Measurements from ENCODE around the gene OR6Q1.
A peak's percentile ranks its signal among the peaks of the same experiment; 100 is the strongest.
"Not testable (repeated sequence)": the region's sequence is repeated elsewhere in the genome, so short reads cannot be mapped to it uniquely, and the experiment has no call there.

Gene OR6Q1

GRCh38 chr11:58030653-58031052 lies at the start of gene OR6Q1:
Gene OR6Q1 (plus strand): TSS chr11:58030953. CDS start chr11:58030953, 0 bp downstream.
- DNase-seq = no peak

- no peak for DNase-seq
Measured at GRCh38 chr11:57981536-57981935, 49.2 kb upstream of the OR6Q1 start.

GRCh38 chr11:57982776-57983175 lies 48.0 kb upstream of the OR6Q1 start:
- peak; percentile 12 for DNase-seq

GRCh38 chr11:57983191-57983590 lies 47.6 kb upstream of the OR6Q1 start:
- DNase-seq = peak; percentile 4

- not testable (repeated sequence) for DNase-seq
Measured at GRCh38 chr11:57999523-57999922, 31.2 kb upstream of the OR6Q1 start.

GRCh38 chr11:58000021-58000420 lies 30.7 kb upstream of the OR6Q1 start:
- not testable (repeated sequence) for DNase-seq

- DNase-seq = no peak
Measured at GRCh38 chr11:58000699-58001098, 30.1 kb upstream of the OR6Q1 start.

- DNase-seq = no peak
Measured at GRCh38 chr11:58003036-58003435, 27.7 kb upstream of the OR6Q1 start.

GRCh38 chr11:58003591-58003990 lies 27.2 kb upstream of the OR6Q1 start:
- no peak for DNase-seq

GRCh38 chr11:58004664-58005063 lies 26.1 kb upstream of the OR6Q1 start:
- DNase-seq = no peak

GRCh38 chr11:58006940-58007339 lies 23.8 kb upstream of the OR6Q1 start:
- DNase-seq = no peak

GRCh38 chr11:58011771-58012170 lies 19.0 kb upstream of the OR6Q1 start:
- DNase-seq = no peak

- DNase-seq = no peak
Measured at GRCh38 chr11:58023435-58023931, 7.3 kb upstream of the OR6Q1 start, which contains the start of gene OR9Q1. Gene OR9Q1 (plus strand): TSS chr11:58023881. CDS start chr11:58179445, 155,564 bp downstream.

- DNase-seq = peak; percentile 4
Measured at GRCh38 chr11:58024601-58025091, 6.1 kb upstream of the OR6Q1 start.

GRCh38 chr11:58027341-58027740 lies 3.4 kb upstream of the OR6Q1 start:
- no peak for DNase-seq

GRCh38 chr11:58028687-58029411 lies 1.9 kb upstream of the OR6Q1 start:
- DNase-seq = no peak

GRCh38 chr11:58034471-58034870 lies 3.7 kb downstream of the OR6Q1 start:
- no peak for DNase-seq

- no peak for DNase-seq
Measured at GRCh38 chr11:58039589-58039988, 8.8 kb downstream of the OR6Q1 start.

GRCh38 chr11:58043379-58043778 lies 12.6 kb downstream of the OR6Q1 start:
- no peak for DNase-seq

GRCh38 chr11:58046231-58046630 lies 15.5 kb downstream of the OR6Q1 start:
- DNase-seq = no peak

- no peak for DNase-seq
Measured at GRCh38 chr11:58047818-58048217, 17.1 kb downstream of the OR6Q1 start.

GRCh38 chr11:58055806-58056401 lies 25.2 kb downstream of the OR6Q1 start:
- no peak for DNase-seq

GRCh38 chr11:58057481-58057880 lies 26.7 kb downstream of the OR6Q1 start:
- DNase-seq = no peak

All from retina (tissue), 1 donor.